Thyroid gland (tissue), 4 donors: ENCODE data around the gene MFAP4. TPM values are rescaled to one million over a fixed set of nuclear protein-coding genes. Genes with fewer than 3 reads are reported as not detected.
A peak's percentile ranks its signal among the peaks of the same experiment; 100 is the strongest.

Experiments
- DNase-seq, 2 donors: peaks; one replicate each; pipeline ENCODE4 v3.0.0-alpha.2; 2019
- H3K27ac ChIP-seq, 3 donors: fragments of 200-600 bp; sonication (generic); 1 replicate in 2 of 3; 2 replicates in 1 of 3; pipeline ENCODE4 v1.5.1; 2016 to 2019; ENCODE audit warnings: mild to moderate bottlenecking in 1 of 3, moderate library complexity in 1 of 3
- H3K27me3 ChIP-seq: fragments of 200-600 bp; sonication (generic); one replicate; pipeline ENCODE4 v1.5.1; 2019
- H3K36me3 ChIP-seq, 2 donors: fragments of 200-600 bp; sonication (generic); one replicate each; pipeline ENCODE4 v1.5.1; 2016 to 2019
- H3K4me1 ChIP-seq, 2 donors: fragments of 200-600 bp; sonication (generic); one replicate each; pipeline ENCODE4 v1.5.1; 2017 to 2019
- H3K4me3 ChIP-seq, 3 donors: fragments of 200-600 bp; sonication (generic); replicated peaks in 1 of 3; 1 replicate in 2 of 3; 2 replicates in 1 of 3; pipeline ENCODE4 v1.5.1; 2016; ENCODE audit warnings: mild to moderate bottlenecking in 1 of 3
- H3K9me3 ChIP-seq: fragments of 200-600 bp; sonication (generic); one replicate; pipeline ENCODE4 v1.5.1; 2017
- CTCF ChIP-seq, 6 experiments: fragments of 200-600 bp in 3 of 6; fragments of 450-650 bp in 3 of 6; sonication (generic) in 3 of 6; IDR thresholded peaks; one replicate each; pipeline ENCODE4 v1.5.1; 2016 to 2019; ENCODE audit warnings: antibody characterized with exemption in 6 of 6, mild to moderate bottlenecking in 2 of 6, inconsistent platforms in 1 of 6, moderate library complexity in 1 of 6
- POLR2A ChIP-seq, 2 donors: fragments of 450-650 bp; IDR thresholded peaks; one replicate each; pipeline ENCODE4 v1.6.1; 2017; ENCODE audit warnings: antibody characterized with exemption in 2 of 2, mild to moderate bottlenecking in 2 of 2, moderate library complexity in 1 of 2
- WGBS, 2 donors: methylation state at CpG; one replicate each; pipeline ENCODE4 v1.1.5; 2017; 5-methylcytosine and 5-hydroxymethylcytosine counted together
- intact Hi-C: fragments of 100-400 bp; cut with DNase I; formaldehyde crosslinking; loops from one replicate; pipeline ENCODE4 v1.15.1; 2023
- total RNA-seq, 4 donors: library from RNA; depleted of rRNA; stranded (reverse); fragments of >200 nt; gene quantifications; one replicate each; pipeline ENCODE4 v1.2.3, GENCODE V29; 2016

Gene MFAP4
- total RNA-seq, 4 donors from 2014 or later, result 12.6 to 105 (median 53.5) TPM

- intact Hi-C loops, result no loop called here
- H3K4me1 ChIP-seq, result peaks cover 0 to 3% of the 10 kb centered on the region in 2 donors
- H3K4me3 ChIP-seq, result no peak overlapping the region
- no peak for DNase-seq
- no peak for TF ChIP-seq CTCF (IDR thresholded peaks at IDR 0.05)
- no peak for TF ChIP-seq POLR2A (IDR thresholded peaks at IDR 0.05)
- H3K27ac ChIP-seq, result no peak overlapping the region
- no peaks in the 10 kb centered on the region for H3K36me3 ChIP-seq
- H3K27me3 ChIP-seq, result no peaks in the 10 kb centered on the region
- H3K9me3 ChIP-seq, result no peaks in the 10 kb centered on the region
- 83 to 89% methylated on average over 9 of the region's 9 CpGs for WGBS, 2 donors
Observed at GRCh38 chr17:19372011-19372370, 15.0 kb downstream of the MFAP4 start.

GRCh38 chr17:19371259-19372010 is 15.6 kb downstream of the MFAP4 start:
- no peak for DNase-seq
- H3K27ac ChIP-seq, result no peak overlapping the region

GRCh38 chr17:19370493-19370960 is 16.5 kb downstream of the MFAP4 start:
- Histone ChIP-seq H3K4me1 (peaks cover 0 to 3% of the 10 kb centered on the region in 2 donors), H3K27me3 (no peaks in the 10 kb centered on the region), H3K27ac (no peak overlapping the region), H3K4me3 (no peak overlapping the region), H3K9me3 (no peaks in the 10 kb centered on the region), H3K36me3 (no peaks in the 10 kb centered on the region)
- TF ChIP-seq CTCF (IDR thresholded peaks at IDR 0.05), result no peak
- no peak for TF ChIP-seq POLR2A (IDR thresholded peaks at IDR 0.05)
- 68% methylated on average over 5 of the region's 7 CpGs; no CpG with 5 or more reads in 1 of the 2 donors for WGBS, 2 donors
- intact Hi-C loops, result no loop called here
- DNase-seq, result peak in 1 of 2 donors; percentile 34

More at GRCh38 chr17:19371259-19372010, 15.6 kb downstream of the MFAP4 start:
- intact Hi-C loops, result no loop called here
- Histone ChIP-seq H3K4me3 (no peak overlapping the region), H3K27me3 (no peaks in the 10 kb centered on the region), H3K36me3 (no peaks in the 10 kb centered on the region), H3K4me1 (peaks cover 0 to 3% of the 10 kb centered on the region in 2 donors), H3K9me3 (no peaks in the 10 kb centered on the region)
- TF ChIP-seq POLR2A (IDR thresholded peaks at IDR 0.05) (no peak), CTCF (IDR thresholded peaks at IDR 0.05) (no peak)
- 89 to 94% methylated on average over 6 to 7 of the region's 7 CpGs for WGBS, 2 donors

GRCh38 chr17:19369846-19370492 is 17.0 kb downstream of the MFAP4 start:
- H3K27ac ChIP-seq, result peak overlapping the region in 1 of 3 donors; percentile 48
- no peak overlapping the region for H3K4me3 ChIP-seq
- peak in 1 of 2 donors; percentile 30 for DNase-seq
- H3K27me3 ChIP-seq, result no peaks in the 10 kb centered on the region
- TF ChIP-seq CTCF (IDR thresholded peaks at IDR 0.05) (no peak), POLR2A (IDR thresholded peaks at IDR 0.05) (no peak)
- peaks cover 0 to 3% of the 10 kb centered on the region in 2 donors for H3K4me1 ChIP-seq
- intact Hi-C loops, result loop anchor here (10.0 kb wide), 1 partner anchor 395 kb away; no protein-coding TSS in a partner anchor
- no peaks in the 10 kb centered on the region for H3K36me3 ChIP-seq
- WGBS, 2 donors, result 83 to 85% methylated on average over 12 of the region's 12 CpGs
- no peaks in the 10 kb centered on the region for H3K9me3 ChIP-seq
